H9 (cell line): ENCODE results near the gene TJAP1. TPM values are rescaled to one million over a fixed set of nuclear protein-coding genes. Genes with fewer than 3 reads are reported as not detected.

Source experiments
- DNase-seq: peaks from one replicate; pipeline ENCODE4 v3.0.0-alpha.2; 2017
- H2AFZ ChIP-seq: one replicate; pipeline ENCODE4 v1.6.1; 2013; ENCODE audit warnings: mild to moderate bottlenecking, low read length, control low read depth, moderate library complexity
- H2AK5ac ChIP-seq: 2 replicates; pipeline ENCODE4 v1.6.1; 2013; ENCODE audit warnings: low read length, control low read depth, mixed read lengths; ENCODE audit not compliant: insufficient read length
- H2BK120ac ChIP-seq: one replicate; pipeline ENCODE4 v1.6.1; 2013; ENCODE audit warnings: low read depth, mild to moderate bottlenecking, low read length, control low read depth, inconsistent platforms; ENCODE audit not compliant: poor library complexity, severe bottlenecking
- H2BK12ac ChIP-seq: 2 replicates; pipeline ENCODE4 v1.6.1; 2013; ENCODE audit warnings: low read length, control low read depth, mixed read lengths, low read depth; ENCODE audit not compliant: insufficient read length
- H2BK15ac ChIP-seq: 2 replicates; pipeline ENCODE4 v1.6.1; 2013; ENCODE audit warnings: low read depth, low read length, control low read depth
- H2BK20ac ChIP-seq: one replicate; pipeline ENCODE4 v1.6.1; 2013; ENCODE audit warnings: low read depth, mild to moderate bottlenecking, low read length, control low read depth, inconsistent platforms; ENCODE audit not compliant: poor library complexity, severe bottlenecking
- H2BK5ac ChIP-seq: 2 replicates; pipeline ENCODE4 v1.6.1; 2013; ENCODE audit warnings: low read length, control low read depth, mixed read lengths; ENCODE audit not compliant: insufficient read length
- H3K14ac ChIP-seq: 2 replicates; pipeline ENCODE4 v1.6.1; 2013; ENCODE audit warnings: low read length, control low read depth; ENCODE audit not compliant: insufficient read depth
- H3K18ac ChIP-seq: 2 replicates; pipeline ENCODE4 v1.6.1; 2013; ENCODE audit warnings: low read depth, mild to moderate bottlenecking, mixed read lengths, low read length, control low read depth; ENCODE audit not compliant: insufficient read length
- H3K23ac ChIP-seq: 2 replicates; pipeline ENCODE4 v1.6.1; 2013; ENCODE audit warnings: low read length, control low read depth, mixed read lengths, low read depth; ENCODE audit not compliant: insufficient read length
- H3K23me2 ChIP-seq: 2 replicates; pipeline ENCODE4 v1.6.1; 2013; ENCODE audit warnings: low read depth, mild to moderate bottlenecking, mixed read lengths, low read length, control low read depth; ENCODE audit not compliant: insufficient read length, poor library complexity, severe bottlenecking
- H3K27ac ChIP-seq: 2 replicates; pipeline ENCODE4 v1.5.1; 2013; ENCODE audit warnings: low read length, control low read depth, mixed read lengths, low read depth; ENCODE audit not compliant: insufficient read length
- H3K27me3 ChIP-seq: 2 replicates; pipeline ENCODE4 v1.6.1; 2013; ENCODE audit warnings: low read length, control low read depth, inconsistent platforms; ENCODE audit not compliant: insufficient read depth
- H3K4ac ChIP-seq: 2 replicates; pipeline ENCODE4 v1.6.1; 2013; ENCODE audit warnings: low read depth, mild to moderate bottlenecking, control low read depth, inconsistent platforms, low read length, moderate library complexity
- H3K4me1 ChIP-seq: 2 replicates; pipeline ENCODE4 v1.6.1; 2013; ENCODE audit warnings: low read length, control low read depth, inconsistent platforms; ENCODE audit not compliant: insufficient read depth
- H3K4me2 ChIP-seq: 2 replicates; pipeline ENCODE4 v1.6.1; 2013; ENCODE audit warnings: low read length, control low read depth, mixed read lengths; ENCODE audit not compliant: insufficient read length, insufficient read depth
- H3K56ac ChIP-seq: 2 replicates; pipeline ENCODE4 v1.6.1; 2013; ENCODE audit warnings: low read depth, mild to moderate bottlenecking, mixed read lengths, low read length, control low read depth; ENCODE audit not compliant: insufficient read length
- H3K79me1 ChIP-seq: 2 replicates; pipeline ENCODE4 v1.6.1; 2013; ENCODE audit warnings: low read depth, mild to moderate bottlenecking, moderate library complexity, low read length, control low read depth, inconsistent platforms; ENCODE audit not compliant: insufficient read depth, poor library complexity, severe bottlenecking
- H3K79me2 ChIP-seq: 2 replicates; pipeline ENCODE4 v1.6.1; 2013; ENCODE audit warnings: low read length, control low read depth, inconsistent platforms; ENCODE audit not compliant: insufficient read depth
- H3K9ac ChIP-seq: 2 replicates; pipeline ENCODE4 v1.6.1; 2013; ENCODE audit warnings: low read length, control low read depth, mixed read lengths; ENCODE audit not compliant: insufficient read length; ENCODE audit errors: extremely low read depth
- H3K9me3 ChIP-seq: one replicate; pipeline ENCODE4 v1.6.1; 2013; ENCODE audit warnings: low read depth, low read length, inconsistent platforms; ENCODE audit not compliant: control insufficient read depth
- H3T11ph ChIP-seq: one replicate; pipeline ENCODE4 v1.6.1; 2013; ENCODE audit warnings: mild to moderate bottlenecking, low read length, control low read depth, inconsistent platforms
- H4K20me1 ChIP-seq: one replicate; pipeline ENCODE4 v1.6.1; 2013; ENCODE audit not compliant: control insufficient read depth, insufficient read length, insufficient read depth
- H4K5ac ChIP-seq: 2 replicates; pipeline ENCODE4 v1.6.1; 2013; ENCODE audit warnings: low read depth, mild to moderate bottlenecking, mixed read lengths, low read length, control low read depth; ENCODE audit not compliant: insufficient read length
- H4K8ac ChIP-seq: replicated peaks from 2 replicates; pipeline ENCODE4 v1.6.1; 2013; ENCODE audit warnings: low read length, control low read depth, mixed read lengths, low read depth; ENCODE audit not compliant: insufficient read length
- H4K91ac ChIP-seq: 2 replicates; pipeline ENCODE4 v1.6.1; 2013; ENCODE audit warnings: low read depth, mild to moderate bottlenecking, moderate library complexity, mixed read lengths, low read length, control low read depth; ENCODE audit not compliant: insufficient read length
- H3K27ac Mint-ChIP-seq, 3 experiments: 2 replicates in 2 of 3; 3 replicates in 1 of 3; pipeline ENCODE4 v1.8.0; 2020 to 2021; ENCODE audit warnings: mixed read lengths in 3 of 3, mild to moderate bottlenecking in 1 of 3, moderate library complexity in 1 of 3
- H3K27me3 Mint-ChIP-seq: 2 replicates; pipeline ENCODE4 v1.8.0; 2021; ENCODE audit warnings: low read depth, mild to moderate bottlenecking, moderate library complexity, mixed read lengths
- H3K36me3 Mint-ChIP-seq, 3 experiments: 2 replicates in 2 of 3; 3 replicates in 1 of 3; pipeline ENCODE4 v1.8.0; 2020 to 2021; ENCODE audit warnings: low read depth in 3 of 3, mixed read lengths in 3 of 3; ENCODE audit not compliant: insufficient read depth in 1 of 3
- H3K4me1 Mint-ChIP-seq, 2 experiments: 2 replicates each; pipeline ENCODE4 v1.8.0; 2020; ENCODE audit warnings: mixed read lengths in 2 of 2
- H3K4me3 Mint-ChIP-seq, 2 experiments: 2 replicates in 1 of 2; 3 replicates in 1 of 2; pipeline ENCODE4 v1.8.0; 2020 to 2021; ENCODE audit warnings: mild to moderate bottlenecking in 2 of 2, mixed read lengths in 2 of 2, moderate library complexity in 1 of 2
- H3K9me3 Mint-ChIP-seq, 2 experiments: 2 replicates in 1 of 2; 3 replicates in 1 of 2; pipeline ENCODE4 v1.8.0; 2020; ENCODE audit warnings: mild to moderate bottlenecking in 2 of 2, mixed read lengths in 2 of 2, moderate library complexity in 1 of 2
- WGBS: extraction: QIAGEN DNeasy Blood & Tissue Kit; methylation state at CpG from one replicate; pipeline ENCODE4 v1.1.7; 2013; ENCODE audit warnings: missing lambda C conversion rate, low lambda C conversion rate, mixed read lengths; ENCODE audit not compliant: insufficient read length; ENCODE audit errors: extremely low coverage; 5-methylcytosine and 5-hydroxymethylcytosine counted together
- total RNA-seq: library from RNA; stranded (reverse); gene quantifications from 2 replicates; pipeline ENCODE4 v1.2.1, GENCODE V29; 2021
- TF ChIP-seq, protein P1 (sequence below): fragments of 200-600 bp; sonication (generic); conservative IDR thresholded peaks from 3 replicates; pipeline ENCODE4 v1.8.0; 2021; ENCODE audit warnings: antibody characterized with exemption, mild to moderate bottlenecking

The TJAP1 gene
- total RNA-seq, 1 experiment from 2014 or later, result 45.1 TPM

DNA sequence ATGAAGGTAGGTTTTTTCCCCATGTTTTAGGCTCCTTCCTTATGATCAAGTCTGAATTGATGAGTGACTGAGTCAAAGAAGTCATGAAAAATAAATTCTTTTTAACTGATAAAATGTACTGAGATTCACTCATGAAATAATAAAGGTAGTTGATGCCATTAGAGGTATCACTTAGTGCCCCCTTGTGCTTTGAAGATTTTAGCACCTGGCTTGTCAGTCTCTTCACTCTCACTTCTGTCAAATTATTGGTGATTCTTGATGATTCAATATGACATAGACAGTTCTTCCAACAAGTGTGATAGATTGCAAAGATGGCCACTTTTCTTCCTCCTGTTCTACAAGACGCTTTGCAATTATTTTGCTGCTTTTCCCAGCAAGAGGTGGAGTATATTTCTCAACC, 17.8 kb upstream of the TJAP1 start:
- Histone ChIP-seq H4K8ac (no peak overlapping the region), H2BK12ac (no peak overlapping the region), H3K27me3 (peaks cover 12% of the 10 kb centered on the region; the same call in 1 of the 2 replicates), H3K23me2 (peaks cover 14% of the 10 kb centered on the region), H3K4me2 (no peak overlapping the region), H2BK15ac (no peak overlapping the region), H4K5ac (no peak overlapping the region), H3K9me3 (no peaks in the 10 kb centered on the region), H3K14ac (no peak overlapping the region), H3K79me1 (no peaks in the 10 kb centered on the region), H3K79me2 (no peaks in the 10 kb centered on the region), H2BK20ac (no peak overlapping the region), H3K4ac (no peak overlapping the region), H3K9ac (no peak overlapping the region), H2AFZ (no peak overlapping the region), H3K4me1 (no peaks in the 10 kb centered on the region), H3K18ac (no peak overlapping the region), H3K27ac (no peak overlapping the region), H2BK5ac (no peak overlapping the region), H3K23ac (no peak overlapping the region), H3T11ph (no peak overlapping the region), H3K56ac (no peak overlapping the region), H2AK5ac (no peak overlapping the region), H2BK120ac (no peak overlapping the region), H4K91ac (no peak overlapping the region), H4K20me1 (no peaks in the 10 kb centered on the region)
- Mint-ChIP-seq H3K36me3 (no peaks in the 10 kb centered on the region), H3K27me3 (peaks cover 41% of the 10 kb centered on the region), H3K9me3 (no peaks in the 10 kb centered on the region; a peak in 2 of 5 replicates), H3K4me1 (peaks cover 9 to 14% of the 10 kb centered on the region in 2 experiments), H3K27ac (no peak overlapping the region), H3K4me3 (no peak overlapping the region)
- TF ChIP-seq, protein P1, sequence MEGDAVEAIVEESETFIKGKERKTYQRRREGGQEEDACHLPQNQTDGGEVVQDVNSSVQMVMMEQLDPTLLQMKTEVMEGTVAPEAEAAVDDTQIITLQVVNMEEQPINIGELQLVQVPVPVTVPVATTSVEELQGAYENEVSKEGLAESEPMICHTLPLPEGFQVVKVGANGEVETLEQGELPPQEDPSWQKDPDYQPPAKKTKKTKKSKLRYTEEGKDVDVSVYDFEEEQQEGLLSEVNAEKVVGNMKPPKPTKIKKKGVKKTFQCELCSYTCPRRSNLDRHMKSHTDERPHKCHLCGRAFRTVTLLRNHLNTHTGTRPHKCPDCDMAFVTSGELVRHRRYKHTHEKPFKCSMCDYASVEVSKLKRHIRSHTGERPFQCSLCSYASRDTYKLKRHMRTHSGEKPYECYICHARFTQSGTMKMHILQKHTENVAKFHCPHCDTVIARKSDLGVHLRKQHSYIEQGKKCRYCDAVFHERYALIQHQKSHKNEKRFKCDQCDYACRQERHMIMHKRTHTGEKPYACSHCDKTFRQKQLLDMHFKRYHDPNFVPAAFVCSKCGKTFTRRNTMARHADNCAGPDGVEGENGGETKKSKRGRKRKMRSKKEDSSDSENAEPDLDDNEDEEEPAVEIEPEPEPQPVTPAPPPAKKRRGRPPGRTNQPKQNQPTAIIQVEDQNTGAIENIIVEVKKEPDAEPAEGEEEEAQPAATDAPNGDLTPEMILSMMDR, result no peak
- no peak for DNase-seq
- WGBS, result no CpG with 5 or more reads among the region's 1 CpG
